HCT116 (cell line): ENCODE data around the gene TFB2M. TPM values are rescaled to one million over a fixed set of nuclear protein-coding genes. Genes with fewer than 3 reads are reported as not detected.

Source experiments
- ATAC-seq: fragments of 200-7000 bp; cut with Tn5 transposase; 2 replicates; pipeline ENCODE4 v1.9.1; 2020; ENCODE audit warnings: mild to moderate bottlenecking, moderate library complexity
- BruUV-seq: library from RNA; stranded (reverse); fragments of 400-500 nt; replicated peaks from 2 replicates; lab custom pipeline; 2021; lab: Mats Ljungman, UMichigan
- CTCF ChIA-PET: fragments of 300-600 bp; sonication (Branson Sonifier 250); formaldehyde crosslinking; loops from one replicate; lab custom pipeline; 2021; ENCODE audit warnings: antibody characterized with exemption; lab: Charles Lee
- POLR2A ChIA-PET: fragments of 300-600, 350-600 bp; sonication (Branson Sonifier 250); formaldehyde crosslinking; loops from one replicate; lab custom pipeline; 2021; ENCODE audit warnings: antibody characterized with exemption; lab: Charles Lee
- RAD21 ChIA-PET, 2 experiments: fragments of 300-600 bp; sonication (Branson Sonifier 250); formaldehyde crosslinking; loops; one replicate each; lab custom pipeline; 2023; ENCODE audit warnings: low total read pairs in 2 of 2; ENCODE audit not compliant: uncharacterized antibody in 2 of 2, unreplicated experiment in 2 of 2, low non-redundant PET in 1 of 2; lab: Charles Lee
- DNase-seq: peaks from one replicate; pipeline ENCODE4 v3.0.0-alpha.2; 2010; ENCODE audit warnings: low read depth, low spot score
- H2AFZ ChIP-seq: fragments of 200-600 bp; shearing (Covaris generic), sonication (generic); 2 replicates; pipeline ENCODE4 v1.6.1; 2017; ENCODE audit warnings: low read depth, mixed run types, mixed read lengths, antibody characterized with exemption, low read length; ENCODE audit not compliant: poor library complexity, severe bottlenecking
- H3K27ac ChIP-seq: 2 replicates; pipeline ENCODE4 v1.5.1; 2012; ENCODE audit warnings: low read depth, low read length
- H3K27me3 ChIP-seq: fragments of 200-600 bp; sonication (generic); 2 replicates; pipeline ENCODE4 v1.6.1; 2016; ENCODE audit warnings: mixed run types, low read length, mixed read lengths; ENCODE audit not compliant: insufficient read depth
- H3K36me3 ChIP-seq, 2 experiments: fragments of 200-500 bp in 1 of 2; fragments of 200-600 bp in 1 of 2; sonication (Bioruptor generic) in 1 of 2; sonication (generic) in 1 of 2; 2 replicates each; pipeline versions ENCODE4 v1.5.1 to v1.6.1; 2014 to 2016; ENCODE audit warnings: low read length in 2 of 2, inconsistent platforms in 1 of 2, mixed read lengths in 1 of 2, mixed run types in 1 of 2; ENCODE audit not compliant: insufficient read depth in 2 of 2, control insufficient read depth in 1 of 2
- H3K4me1 ChIP-seq, 2 experiments: fragments of 200-600 bp in 1 of 2; sonication (generic) in 1 of 2; 2 replicates each; pipeline versions ENCODE4 v1.5.1 to v1.6.1; 2012 to 2017; ENCODE audit warnings: low read length in 2 of 2, inconsistent platforms in 1 of 2, mild to moderate bottlenecking in 1 of 2, mixed read lengths in 1 of 2, mixed run types in 1 of 2, moderate library complexity in 1 of 2; ENCODE audit not compliant: insufficient read depth in 2 of 2, control insufficient read depth in 1 of 2
- H3K4me2 ChIP-seq: fragments of 200-600 bp; sonication (generic); 2 replicates; pipeline ENCODE4 v1.6.1; 2017; ENCODE audit warnings: mixed run types, low read length, mixed read lengths
- H3K4me3 ChIP-seq, 2 experiments: fragments of 200-600 bp in 1 of 2; sonication (generic) in 1 of 2; replicated peaks in 1 of 2; 2 replicates each; pipeline ENCODE4 v1.5.1; 2011 to 2016; ENCODE audit warnings: low read length in 2 of 2, control low read depth in 1 of 2, low read depth in 1 of 2, mild to moderate bottlenecking in 1 of 2, mixed read lengths in 1 of 2, mixed run types in 1 of 2
- H3K79me2 ChIP-seq: fragments of 200-600 bp; sonication (generic); 2 replicates; pipeline ENCODE4 v1.6.1; 2017; ENCODE audit warnings: mild to moderate bottlenecking, mixed run types, low read length, moderate library complexity, mixed read lengths; ENCODE audit not compliant: insufficient read depth
- H3K9ac ChIP-seq: fragments of 200-600 bp; sonication (generic); 2 replicates; pipeline ENCODE4 v1.6.1; 2016; ENCODE audit warnings: low read length, mixed read lengths
- H3K9me2 ChIP-seq: fragments of 200-600 bp; sonication (generic), shearing (Covaris generic); 2 replicates; pipeline ENCODE4 v1.6.1; 2017; ENCODE audit warnings: mixed run types, mild to moderate bottlenecking, moderate library complexity; ENCODE audit not compliant: insufficient read depth
- H3K9me3 ChIP-seq, 2 experiments: fragments of 200-500 bp in 1 of 2; fragments of 200-600 bp in 1 of 2; sonication (Bioruptor generic) in 1 of 2; sonication (generic) in 1 of 2; 2 replicates each; pipeline ENCODE4 v1.6.1; 2014 to 2017; ENCODE audit warnings: low read length in 2 of 2, mixed read lengths in 2 of 2, inconsistent platforms in 1 of 2, low read depth in 1 of 2, mild to moderate bottlenecking in 1 of 2, mixed run types in 1 of 2, moderate library complexity in 1 of 2; ENCODE audit not compliant: control insufficient read depth in 1 of 2, insufficient read depth in 1 of 2
- H4K20me1 ChIP-seq: fragments of 200-600 bp; sonication (generic), shearing (Covaris generic); 2 replicates; pipeline ENCODE4 v1.6.1; 2017; ENCODE audit warnings: mixed run types, mild to moderate bottlenecking, moderate library complexity; ENCODE audit not compliant: insufficient read depth
- CBX3 ChIP-seq: IDR thresholded peaks from 2 replicates; pipeline ENCODE4 v1.6.1; 2012; ENCODE audit warnings: low read depth
- CEBPB ChIP-seq: IDR thresholded peaks from 2 replicates; pipeline ENCODE4 v1.6.1; 2012; ENCODE audit warnings: low read depth
- EZH2phosphoT487 ChIP-seq: fragments of 200-600 bp; IDR thresholded peaks from 2 replicates; pipeline ENCODE4 v1.6.1; 2018; ENCODE audit warnings: antibody characterized with exemption, borderline replicate concordance
- FOSL1 ChIP-seq: IDR thresholded peaks from 2 replicates; pipeline ENCODE4 v1.6.1; 2012; ENCODE audit warnings: low read depth
- MAX ChIP-seq: IDR thresholded peaks from 2 replicates; pipeline ENCODE4 v1.6.1; 2012
- RAD21 ChIP-seq: IDR thresholded peaks from 2 replicates; pipeline ENCODE4 v1.6.1; 2012; ENCODE audit warnings: low read depth, mild to moderate bottlenecking
- REST ChIP-seq: IDR thresholded peaks from 2 replicates; pipeline ENCODE4 v1.6.1; 2012; ENCODE audit warnings: low read depth
- SIN3A ChIP-seq: IDR thresholded peaks from 2 replicates; pipeline ENCODE4 v1.6.1; 2012; ENCODE audit warnings: low read depth
- SP1 ChIP-seq: IDR thresholded peaks from 2 replicates; pipeline ENCODE4 v1.6.1; 2012; ENCODE audit warnings: low read depth
- TCF7L2 ChIP-seq: IDR thresholded peaks from 2 replicates; pipeline ENCODE4 v1.7.0; 2011; ENCODE audit warnings: borderline replicate concordance, inconsistent platforms; ENCODE audit not compliant: insufficient read depth, insufficient read length; ENCODE audit errors: extremely low read depth
- ZNF274 ChIP-seq: fragments of 200-500 bp; sonication (Bioruptor generic); IDR thresholded peaks from 2 replicates; pipeline ENCODE4 v1.6.1; 2014; ENCODE audit warnings: mild to moderate bottlenecking, low read depth, low read length, inconsistent platforms
- intact Hi-C: fragments of 100-400 bp; cut with micrococcal nuclease; formaldehyde crosslinking; loops from 2 replicates; pipeline ENCODE4 v1.10.0; 2022
- total RNA-seq: library from RNA; stranded (reverse); gene quantifications from one replicate; pipeline ENCODE4 v1.2.1, GENCODE V29; 2021; ENCODE audit not compliant: unreplicated experiment

Gene TFB2M
- total RNA-seq, 1 experiment from 2014 or later = 24.4 TPM

- Histone ChIP-seq H3K4me1 (no peaks in the 10 kb centered on the region), H2AFZ (no peak overlapping the region), H3K4me2 (no peak overlapping the region), H3K9me3 (no peaks in the 10 kb centered on the region), H4K20me1 (no peaks in the 10 kb centered on the region), H3K4me3 (no peak overlapping the region), H3K36me3 (peaks cover 12 to 17% of the 10 kb centered on the region in 2 experiments; a peak in 3 of 4 replicates), H3K27ac (no peak overlapping the region), H3K9me2 (no peaks in the 10 kb centered on the region), H3K27me3 (no peaks in the 10 kb centered on the region), H3K79me2 (no peaks in the 10 kb centered on the region), H3K9ac (no peak overlapping the region)
- RAD21 ChIA-PET = no interaction called here
- CTCF ChIA-PET = no interaction called here
- ATAC-seq = no peak
- no peak for DNase-seq
- intact Hi-C loops = no loop called here
- POLR2A ChIA-PET = no interaction called here
- BruUV-seq = no TSS peak
- TF ChIP-seq EZH2phosphoT487 = no peak
- TF ChIP-seq CBX3 = no peak
- TF ChIP-seq RAD21 = no peak
- TF ChIP-seq CEBPB = no peak
- TF ChIP-seq ZNF274 = no peak
- no peak for TF ChIP-seq MAX
- no peak for TF ChIP-seq SP1
- no peak for TF ChIP-seq TCF7L2
Observed at GRCh38 chr1:246537441-246537840, 28.6 kb downstream of the TFB2M start.

GRCh38 chr1:246534114-246534513, 31.9 kb downstream of the TFB2M start:
- no peak for DNase-seq
- CTCF ChIA-PET = no interaction called here
- no peak overlapping the region for H2AFZ ChIP-seq
- POLR2A ChIA-PET = no interaction called here
- ATAC-seq = no peak
- RAD21 ChIA-PET = no interaction called here
- intact Hi-C loops = no loop called here
- no peaks in the 10 kb centered on the region for H4K20me1 ChIP-seq
- H3K27ac ChIP-seq = no peak overlapping the region
- H3K79me2 ChIP-seq = no peaks in the 10 kb centered on the region
- H3K4me1 ChIP-seq = no peaks in the 10 kb centered on the region
- no peaks in the 10 kb centered on the region for H3K27me3 ChIP-seq
- H3K9me2 ChIP-seq = no peaks in the 10 kb centered on the region
- no peak overlapping the region for H3K4me3 ChIP-seq
- 0 out of 4 replicates have a peak, but pooled peaks cover 0 to 4% of the 10 kb centered on the region in 2 experiments for H3K9me3 ChIP-seq
- TF ChIP-seq FOSL1 (no peak), SIN3A (no peak), RAD21 (no peak), CBX3 (no peak), TCF7L2 (no peak), REST (no peak)
- H3K4me2 ChIP-seq = no peak overlapping the region
- no TSS peak for BruUV-seq
- H3K36me3 ChIP-seq = no peaks in the 10 kb centered on the region
- H3K9ac ChIP-seq = no peak overlapping the region
